Skin of body (tissue), 2 donors: ENCODE data around the gene VTCN1. TPM values are rescaled to one million over a fixed set of nuclear protein-coding genes. Genes with fewer than 3 reads are reported as not detected.
"Not testable (repeated sequence)": the region's sequence is repeated elsewhere in the genome, so short reads cannot be mapped to it uniquely, and the experiment has no call there.

ENCODE experiments used
- DNase-seq: peaks from one replicate; lab custom pipeline; 2025; lab: John Stamatoyannopoulos, UW
- total RNA-seq: library from RNA; depleted of rRNA; stranded (reverse); fragments of >200 nt; gene quantifications from one replicate; pipeline ENCODE4 v1.2.3, GENCODE V29; 2014

The VTCN1 gene, protein sequence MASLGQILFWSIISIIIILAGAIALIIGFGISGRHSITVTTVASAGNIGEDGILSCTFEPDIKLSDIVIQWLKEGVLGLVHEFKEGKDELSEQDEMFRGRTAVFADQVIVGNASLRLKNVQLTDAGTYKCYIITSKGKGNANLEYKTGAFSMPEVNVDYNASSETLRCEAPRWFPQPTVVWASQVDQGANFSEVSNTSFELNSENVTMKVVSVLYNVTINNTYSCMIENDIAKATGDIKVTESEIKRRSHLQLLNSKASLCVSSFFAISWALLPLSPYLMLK
- 6.5 TPM for total RNA-seq

DNA sequence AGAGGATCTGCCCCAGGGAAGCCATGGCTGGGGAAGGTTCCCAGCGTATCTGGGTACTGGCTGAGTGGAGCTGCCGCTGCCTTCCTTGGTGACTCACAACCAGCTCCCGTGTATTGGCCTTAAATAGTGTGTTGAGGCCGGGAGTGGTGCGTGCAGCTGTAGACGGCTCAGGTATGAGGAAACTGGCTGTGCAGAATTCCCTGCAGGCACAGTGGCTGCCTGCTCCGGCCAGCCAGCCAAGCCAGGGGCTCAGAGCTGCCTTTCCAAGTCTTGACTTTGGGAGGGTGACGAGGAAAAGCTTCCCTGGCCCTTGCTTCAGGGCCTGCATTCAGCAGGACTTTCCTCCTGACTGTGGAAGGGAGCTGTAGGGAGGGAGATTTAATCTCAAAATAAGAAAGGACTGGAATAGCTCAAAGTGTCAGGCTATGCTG lies at the start of gene VTCN1:
VTCN1 (minus strand) TSS at position 97 of the 431 bp plus-strand sequence; CDS start at position 25, 72 bp downstream.
- no peak for DNase-seq

DNA sequence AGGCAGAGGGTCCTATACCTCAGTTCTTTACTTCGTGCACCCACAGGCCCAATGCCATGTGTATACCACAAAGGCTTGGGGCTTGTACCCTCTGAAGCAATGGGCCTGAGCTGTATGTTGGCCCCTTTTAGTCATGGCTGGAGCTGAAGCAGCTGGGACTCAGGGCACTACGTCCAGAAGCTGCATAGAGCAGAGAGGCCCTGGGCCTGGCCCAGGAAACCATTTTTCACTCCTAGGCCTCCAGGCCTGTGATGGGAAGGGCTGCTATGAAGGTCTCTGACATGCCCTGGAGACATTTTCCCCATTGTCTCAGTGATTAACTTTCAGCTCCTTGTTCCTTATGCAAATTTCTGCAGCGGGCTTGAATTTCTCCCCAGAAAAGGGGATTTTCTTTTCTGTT lies 48.1 kb upstream of the VTCN1 start:
- no peak for DNase-seq

DNA sequence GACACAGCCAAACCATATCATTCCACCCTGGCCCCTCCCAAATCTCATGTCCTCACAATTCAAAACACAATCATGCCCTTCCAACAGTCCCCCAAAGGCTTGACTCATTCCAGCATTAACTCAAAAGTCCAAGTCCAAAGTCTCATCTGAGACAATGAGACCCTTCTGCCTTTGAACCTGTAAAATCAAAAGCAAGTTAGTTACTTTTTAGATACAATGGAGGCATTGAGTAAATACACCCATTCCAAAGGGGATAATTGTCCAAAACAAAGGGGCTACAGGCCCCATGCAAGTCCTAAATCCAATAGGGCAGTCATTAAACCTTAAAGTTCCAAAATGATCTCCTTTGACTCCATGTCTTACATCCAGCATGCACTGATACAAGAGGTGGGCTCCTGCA lies 47.3 kb upstream of the VTCN1 start:
- not testable (repeated sequence) for DNase-seq

DNA sequence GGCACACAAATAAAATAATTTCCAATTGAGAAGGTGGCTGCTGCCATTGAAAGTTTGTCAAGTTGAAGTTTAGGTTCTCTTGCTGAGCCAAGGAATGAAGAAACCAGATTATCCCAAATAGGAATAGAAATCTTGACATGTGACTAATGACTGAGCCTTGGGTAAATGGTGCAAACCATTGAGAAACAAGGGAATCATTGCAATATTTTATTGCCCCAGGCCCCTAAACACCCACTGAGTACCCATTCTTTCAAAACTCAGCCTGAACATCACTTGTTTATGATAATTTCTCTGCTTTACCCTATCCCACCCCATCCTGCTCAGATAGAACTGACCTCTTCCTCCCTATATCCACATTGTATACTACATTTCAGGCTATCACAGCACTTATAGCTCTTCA lies 46.6 kb upstream of the VTCN1 start:
- DNase-seq: no peak

DNA sequence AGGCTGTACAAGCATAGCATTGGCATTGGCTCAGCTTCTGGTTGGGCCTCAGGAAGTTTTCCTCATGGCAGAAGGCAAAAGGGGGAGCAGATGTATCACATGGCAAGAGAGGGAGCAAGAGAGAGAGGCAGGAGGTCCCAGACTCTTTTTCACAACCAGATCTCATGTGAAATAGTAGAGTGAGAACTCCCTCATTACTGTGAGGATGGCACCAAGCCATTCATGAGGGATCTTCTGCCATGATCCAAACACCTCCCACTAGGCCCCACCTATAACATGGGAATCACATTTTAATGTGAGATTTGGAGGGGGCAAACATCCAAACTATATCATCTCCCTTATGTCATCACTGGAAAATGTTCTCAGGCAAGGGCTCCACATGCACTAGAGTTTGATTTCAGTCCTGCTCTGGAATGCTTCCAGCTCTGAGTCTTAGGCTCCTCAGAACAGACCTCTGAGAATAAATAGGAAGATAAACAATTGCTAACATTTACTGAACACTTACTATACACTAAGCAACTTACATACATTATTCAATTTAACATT lies 39.4 kb upstream of the VTCN1 start:
- DNase-seq: no peak

DNA sequence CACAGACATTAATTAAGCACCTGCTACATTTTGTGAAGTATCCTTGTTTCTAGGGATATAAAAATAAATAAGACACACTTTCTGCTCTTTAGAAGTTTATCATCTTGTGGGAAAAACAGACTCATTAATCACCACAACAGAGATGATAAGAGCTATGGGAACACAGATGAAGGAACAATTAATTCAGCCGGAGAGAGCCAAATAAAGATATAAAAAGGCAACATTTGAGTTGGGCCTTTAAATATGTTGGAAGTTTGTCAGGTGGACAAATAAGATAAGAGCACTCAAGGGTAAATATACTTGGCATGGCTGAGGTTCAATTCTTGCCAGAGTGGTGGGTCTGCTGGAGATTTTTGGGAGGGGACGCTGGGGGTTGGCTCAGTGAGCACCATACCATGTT lies 34.2 kb upstream of the VTCN1 start:
- no peak for DNase-seq

DNA sequence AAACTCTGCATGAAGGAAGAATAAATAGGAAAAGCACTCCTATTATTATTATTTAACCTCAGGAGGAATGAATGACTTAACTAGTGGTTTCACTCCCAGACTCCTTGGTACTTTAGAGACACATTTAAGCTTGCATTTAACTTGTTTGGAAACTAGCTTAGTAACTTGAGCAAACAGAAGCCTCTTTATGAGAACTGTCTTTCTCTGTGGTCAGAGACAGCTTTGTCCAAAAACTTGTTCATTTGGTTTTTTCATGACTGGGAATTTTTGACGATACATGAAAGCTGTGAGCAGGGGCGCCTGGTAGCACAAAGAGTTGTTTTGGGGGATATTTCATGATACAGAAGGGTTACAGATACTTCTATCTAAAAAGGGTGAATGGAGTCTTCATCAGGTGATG lies 33.6 kb upstream of the VTCN1 start:
- no peak for DNase-seq

DNA sequence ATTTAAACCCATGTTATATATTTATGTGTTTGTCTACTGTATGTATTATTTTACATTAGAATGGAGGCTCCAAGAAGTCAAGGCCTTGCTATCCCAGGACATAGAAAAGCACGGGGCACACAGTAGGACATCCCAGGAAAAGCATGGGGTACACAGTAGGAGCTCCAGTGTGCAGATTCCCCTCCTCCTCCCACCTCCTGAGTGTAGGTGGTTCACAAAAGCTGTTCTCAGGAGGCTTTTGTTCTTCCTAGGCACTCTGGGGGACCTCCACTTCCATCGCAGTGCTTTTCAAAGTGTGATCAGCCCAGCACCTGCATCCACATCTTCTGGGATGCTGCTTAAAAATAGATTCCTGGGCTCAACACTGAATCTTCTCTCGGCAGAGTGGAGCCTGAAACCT lies 30.8 kb upstream of the VTCN1 start:
- no peak for DNase-seq

DNA sequence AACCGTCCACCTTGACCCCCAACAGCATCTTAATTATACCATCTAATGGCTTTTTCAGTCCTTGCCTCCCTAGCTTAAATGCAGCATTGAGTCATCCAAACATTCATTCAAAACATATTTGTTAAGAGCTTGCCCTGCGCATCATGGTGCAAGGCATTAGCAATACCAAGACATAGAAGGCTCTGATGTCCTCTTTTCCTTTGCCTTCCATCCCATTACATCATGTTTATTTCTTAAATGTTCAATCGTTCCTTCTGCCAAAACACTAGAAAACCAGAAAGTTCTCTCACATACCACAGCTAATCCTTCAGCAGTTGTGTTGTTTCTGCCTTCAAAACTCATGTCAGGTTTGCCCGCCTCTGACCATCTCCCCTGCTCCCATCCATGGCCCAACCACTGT lies 29.8 kb upstream of the VTCN1 start:
- DNase-seq: no peak

DNA sequence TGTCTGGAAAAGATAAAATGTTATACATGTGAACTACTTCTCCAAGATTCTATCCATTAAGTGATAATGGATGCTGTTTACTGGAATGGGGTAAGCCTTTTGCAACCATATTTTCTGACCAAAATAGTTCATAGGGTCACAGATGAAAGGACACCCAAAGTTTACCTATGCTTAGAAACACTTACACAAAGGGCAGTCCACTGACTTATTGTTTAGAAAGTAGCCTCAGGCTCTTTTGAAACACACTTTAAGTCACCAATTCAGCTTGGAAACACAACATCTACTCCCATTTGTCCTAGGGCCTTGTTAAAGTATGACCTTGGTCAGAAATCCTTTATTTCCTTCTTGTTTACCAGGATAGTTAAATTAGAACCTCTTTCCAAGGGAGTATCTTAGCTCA lies 28.7 kb upstream of the VTCN1 start:
- DNase-seq: no peak

DNA sequence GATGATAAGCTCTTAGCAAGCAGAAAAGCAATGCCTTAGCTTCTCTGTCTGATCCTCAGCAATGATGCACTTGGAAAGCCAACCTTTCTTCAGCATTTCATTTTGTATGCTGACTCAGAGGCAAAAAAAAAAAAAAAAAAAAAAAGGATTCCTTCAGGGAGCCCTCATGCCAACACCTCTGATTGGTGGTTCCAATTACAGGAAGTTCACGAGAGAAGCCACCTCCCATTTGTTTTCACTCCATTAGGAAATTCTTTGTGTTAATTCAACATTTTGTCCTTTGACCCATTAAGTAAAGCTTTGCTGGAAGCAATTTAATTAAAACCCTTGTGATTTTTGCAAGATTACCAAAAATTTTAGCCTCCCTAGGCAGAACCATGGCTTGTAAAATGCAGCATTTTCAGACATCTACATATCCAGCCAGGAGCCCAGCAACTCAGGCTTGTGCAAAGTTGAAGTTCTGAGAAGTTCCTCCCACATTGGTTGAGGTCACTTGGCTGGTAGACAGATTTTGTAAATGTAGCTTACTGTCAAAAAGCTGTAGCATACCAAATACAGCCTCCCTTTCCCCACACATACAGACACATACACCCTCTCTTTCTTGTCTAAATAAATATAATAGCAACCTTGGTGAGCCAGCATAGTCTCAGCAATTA lies 27.1 kb upstream of the VTCN1 start:
- no peak for DNase-seq

DNA sequence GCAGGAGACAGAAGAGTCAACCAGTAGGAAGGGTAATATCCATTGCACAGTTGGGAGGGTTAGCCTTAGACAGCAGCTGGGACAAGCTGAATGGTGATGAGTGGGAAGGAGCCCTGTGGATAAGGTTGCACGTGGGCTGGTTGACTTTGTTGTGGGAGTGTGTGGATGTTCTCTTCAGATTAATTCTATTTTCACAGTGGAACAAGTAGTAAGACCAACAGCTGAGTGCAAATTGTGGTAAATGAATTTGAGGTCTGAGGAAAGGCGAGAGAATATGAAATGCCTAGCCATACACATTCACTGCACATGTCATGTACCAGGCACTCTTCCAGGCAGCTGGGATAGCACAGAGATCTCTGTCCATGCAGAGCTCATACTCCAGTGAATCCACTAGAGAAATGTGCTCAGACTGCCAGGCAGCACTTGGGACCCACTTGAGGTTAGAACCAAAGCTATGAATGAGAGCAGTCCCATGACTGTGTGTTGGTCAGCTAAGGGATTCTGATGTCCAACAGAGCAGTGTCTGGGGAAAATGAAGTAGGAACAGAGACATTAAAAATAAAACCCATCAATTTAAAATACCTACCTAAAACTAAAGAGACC lies 25.2 kb upstream of the VTCN1 start:
- no peak for DNase-seq

DNA sequence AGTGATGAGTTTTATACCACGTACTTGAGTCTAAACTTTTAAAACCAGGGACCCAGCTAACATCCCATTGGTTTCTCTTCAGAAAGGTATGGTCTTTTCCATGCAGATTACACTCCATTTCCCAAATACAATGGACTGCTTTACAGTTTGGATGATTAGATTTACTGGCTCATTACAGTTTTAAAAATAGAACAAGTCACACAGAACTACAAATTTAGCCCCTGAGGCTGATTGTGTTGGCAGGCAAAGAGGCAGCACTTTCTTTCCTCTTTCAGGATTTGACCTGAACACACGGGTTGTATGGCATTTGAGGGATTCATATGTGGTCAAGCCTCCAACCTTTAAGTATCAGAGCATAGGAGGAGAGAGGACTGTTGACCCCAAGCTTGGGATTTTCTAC lies 21.8 kb upstream of the VTCN1 start:
- DNase-seq: no peak

DNA sequence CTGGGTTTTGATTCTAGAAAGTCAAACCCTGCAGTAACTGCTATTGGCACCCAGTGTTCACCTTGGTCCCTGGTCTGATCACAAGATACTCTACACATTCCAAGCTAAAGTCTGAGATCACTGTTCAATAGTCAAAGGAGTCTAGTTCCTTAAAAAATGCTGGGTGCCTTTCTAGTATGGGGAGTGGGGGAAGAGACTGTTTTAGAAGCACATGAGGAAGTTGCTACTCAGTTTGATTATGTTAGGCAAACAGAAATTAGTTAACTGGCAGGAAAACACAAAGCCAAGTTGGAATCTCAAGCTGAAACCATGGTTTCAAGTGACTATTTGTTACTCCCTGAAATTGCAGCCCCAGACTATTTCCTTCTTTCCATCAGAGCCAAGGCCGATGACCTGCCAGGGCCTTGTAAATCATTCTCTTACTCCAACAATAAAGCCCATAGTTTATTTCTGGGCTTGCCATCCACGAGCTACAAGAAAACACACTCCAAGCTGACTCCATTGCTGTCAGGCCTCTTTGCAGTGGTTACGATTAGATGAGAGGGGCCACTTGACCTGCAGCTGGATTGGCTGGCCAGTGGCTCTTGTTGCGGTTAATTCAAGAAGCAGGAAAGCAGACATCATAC lies 21.1 kb upstream of the VTCN1 start:
- no peak for DNase-seq

DNA sequence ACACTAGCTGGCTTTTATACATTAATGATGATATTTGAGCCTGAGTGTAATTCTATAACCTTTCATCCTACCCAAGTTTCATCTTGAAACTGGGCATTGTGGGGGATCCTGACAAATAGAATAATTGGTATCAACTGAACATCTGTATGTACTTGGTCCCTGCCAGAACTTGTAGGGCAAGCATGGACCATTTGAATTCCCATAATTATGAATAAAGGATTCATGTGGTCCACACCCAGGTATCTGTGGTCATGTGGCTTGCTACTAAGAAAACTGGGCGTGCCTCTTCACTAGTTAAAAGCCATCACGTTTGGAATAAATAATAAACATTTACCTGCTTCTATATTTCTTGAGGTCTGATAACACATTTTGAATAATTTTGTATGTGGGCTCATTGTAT lies 20.6 kb upstream of the VTCN1 start:
- DNase-seq: no peak

DNA sequence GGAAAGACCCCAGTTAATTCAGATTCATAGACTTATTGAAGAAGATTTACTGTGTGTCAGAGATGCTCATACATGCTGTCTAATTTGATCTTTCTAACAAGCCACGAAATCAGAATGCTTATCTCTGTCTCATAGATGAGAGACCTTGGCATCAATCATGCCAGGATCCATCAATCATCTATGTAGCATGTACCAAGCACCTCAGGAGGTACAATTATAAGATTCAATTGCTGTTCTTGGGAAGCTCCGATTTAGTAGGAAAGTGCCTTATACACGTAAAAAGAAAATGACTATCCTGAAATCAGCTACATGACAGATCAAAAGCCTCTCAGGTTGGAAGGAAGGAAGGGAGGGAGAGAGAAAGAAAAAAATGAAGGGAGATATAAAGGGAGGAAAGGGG lies 18.5 kb upstream of the VTCN1 start:
- no peak for DNase-seq

DNA sequence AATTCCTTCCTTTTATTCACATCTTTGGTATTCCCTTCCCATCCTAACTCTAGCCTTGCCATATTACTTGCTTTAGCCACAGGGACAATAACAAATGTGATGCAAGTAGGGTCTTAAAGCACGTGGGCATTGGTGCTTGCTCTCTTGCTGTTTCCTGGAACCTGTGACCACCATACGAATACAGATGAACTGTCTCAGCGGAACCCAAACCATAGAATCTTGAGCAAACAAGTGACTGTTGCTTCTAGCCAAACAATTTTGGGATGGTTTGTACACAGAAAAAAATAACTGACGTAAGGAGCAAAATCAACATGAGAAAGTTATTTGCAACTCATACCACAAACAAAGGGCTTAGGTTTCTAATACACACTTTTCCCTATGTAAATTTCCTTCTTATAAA lies 15.2 kb upstream of the VTCN1 start:
- DNase-seq: no peak

DNA sequence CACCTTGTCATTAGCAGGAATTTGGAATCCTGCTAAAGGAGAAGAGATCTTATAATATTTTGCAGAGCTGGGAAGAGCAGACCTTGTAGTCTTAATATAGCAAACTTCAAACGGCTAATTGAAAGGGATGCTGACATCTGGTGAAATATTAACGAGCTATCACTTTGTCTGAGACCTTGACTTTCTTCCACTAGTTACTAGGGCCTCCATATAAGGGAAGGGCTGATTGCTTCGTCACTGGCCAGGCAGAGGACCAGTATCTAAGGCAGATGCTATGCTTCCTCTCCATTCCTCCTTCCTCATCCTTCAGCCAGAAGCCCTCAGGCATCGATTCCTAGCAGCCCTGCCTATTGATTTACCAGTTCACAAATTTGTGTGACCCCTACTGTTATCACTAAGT lies 6.0 kb upstream of the VTCN1 start:
- DNase-seq: no peak

DNA sequence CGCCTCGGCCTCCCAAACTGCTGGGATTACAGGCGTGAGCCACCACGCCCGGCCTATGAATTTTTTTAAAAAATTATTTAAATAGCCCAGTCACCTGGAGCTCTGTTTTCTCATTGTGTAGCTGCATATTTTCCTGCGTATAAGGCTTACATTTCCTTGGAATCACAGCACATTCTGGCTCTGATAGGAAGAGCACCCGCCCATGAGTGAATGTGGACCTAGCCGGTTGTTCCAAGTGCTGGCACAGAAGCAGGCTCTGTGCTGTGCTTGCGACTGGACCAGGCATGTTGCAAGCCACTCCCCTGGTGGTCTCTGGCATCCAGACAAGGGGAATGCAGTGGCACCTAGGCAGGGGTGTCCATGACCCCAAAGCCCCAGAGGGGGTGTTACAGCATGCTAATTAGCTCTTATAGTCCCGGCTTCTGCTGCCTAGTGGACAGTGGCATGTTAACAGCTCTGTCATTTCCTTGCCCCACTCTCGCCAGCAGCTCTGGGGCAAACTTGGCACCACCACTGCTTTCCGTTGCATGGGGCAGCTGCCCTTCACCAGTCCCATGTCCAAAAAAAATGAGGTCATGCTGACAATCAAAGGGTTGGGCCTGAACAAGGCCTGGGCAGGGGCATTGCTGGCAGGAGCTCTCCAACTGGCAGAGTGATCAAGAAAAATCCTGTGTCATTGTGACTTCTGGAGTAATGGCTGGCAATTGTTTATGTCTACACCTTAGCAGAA lies 5.2 kb upstream of the VTCN1 start:
- DNase-seq: no peak

DNA sequence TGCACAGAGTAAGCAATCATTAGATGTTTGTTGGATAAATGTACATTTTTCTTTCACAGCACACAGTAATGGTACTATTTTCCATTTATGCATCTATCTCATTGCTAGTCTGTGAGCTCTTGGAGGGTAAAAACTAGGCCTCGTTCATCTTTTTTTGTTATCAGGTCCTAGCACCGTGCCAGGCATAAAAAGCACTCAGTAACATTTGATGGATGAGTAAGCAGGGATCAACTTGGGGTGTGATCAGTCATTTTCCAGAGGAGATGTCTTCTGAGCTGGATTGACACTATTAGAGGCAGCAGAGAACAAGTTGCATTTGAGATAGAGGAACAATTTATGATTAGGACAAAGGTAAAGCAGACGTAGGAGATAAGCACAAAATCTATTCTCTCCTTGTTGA lies 4.3 kb upstream of the VTCN1 start:
- DNase-seq: no peak

DNA sequence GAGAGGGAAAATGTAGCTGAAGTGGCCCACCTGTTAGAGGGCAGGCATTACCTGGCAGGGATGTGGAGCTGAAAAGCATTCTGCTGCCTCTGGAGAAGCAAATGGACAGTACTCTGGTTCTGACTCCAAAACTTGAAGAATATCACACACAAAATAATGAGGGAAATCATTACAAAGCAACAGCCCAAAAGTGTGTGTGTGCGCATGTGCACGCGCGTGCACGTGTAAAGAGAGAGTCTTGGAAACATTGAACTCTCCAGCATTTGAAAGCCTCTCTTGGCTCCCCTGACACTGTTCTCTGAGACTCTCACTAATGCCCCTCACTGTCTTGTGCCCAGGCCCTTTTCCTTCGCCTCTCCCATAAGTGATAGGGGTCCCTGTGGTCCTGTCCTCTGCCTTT lies 2.3 kb upstream of the VTCN1 start:
- DNase-seq: no peak

DNA sequence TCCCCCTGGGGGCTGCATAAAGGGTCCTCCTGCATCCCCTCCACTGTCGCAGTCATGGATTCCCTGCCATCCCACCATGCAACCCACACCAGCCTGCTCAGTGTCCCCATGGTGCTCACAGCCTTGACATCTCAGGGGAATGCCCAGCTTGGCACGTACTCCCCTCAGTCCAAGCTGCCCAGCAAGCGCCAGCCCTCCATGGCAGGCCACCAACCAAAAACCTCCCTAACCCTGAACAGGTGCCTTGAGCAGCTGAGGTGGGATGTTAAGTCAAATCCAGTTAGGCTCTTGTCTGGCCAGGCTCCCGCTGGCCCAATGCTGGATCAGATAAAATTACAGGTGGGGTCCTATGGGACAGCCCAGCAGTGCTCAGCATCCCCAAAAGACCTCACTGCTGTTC lies 341 bp downstream of the VTCN1 start:
- DNase-seq: no peak
